ENCODE results near the gene TBC1D3I.

- no peak for TF ChIP-seq CTCF (IDR thresholded peaks at IDR 0.05)
- no peak for TF ChIP-seq EZH2 (IDR thresholded peaks at IDR 0.05; ENCODE audit: borderline replicate concordance, insufficient read depth, low read depth, low read length, poor library complexity, severe bottlenecking)
Measured at GRCh38 chr17:36205637-36206485, 58.5 kb downstream of the TBC1D3I start.
